A673 (cell line): ENCODE data around the gene SGPL1.

Source experiments
- CTCF ChIP-seq: fragments of 300-800, 200-600 bp; sonication (generic); conservative IDR thresholded peaks from 2 replicates; pipeline ENCODE4 v1.5.1; 2017; ENCODE audit warnings: low read depth, mild to moderate bottlenecking, antibody characterized with exemption, low read length, moderate library complexity, mixed read lengths
- EZH2 ChIP-seq: fragments of 200-600 bp; sonication (generic); IDR thresholded peaks from 2 replicates; pipeline ENCODE4 v1.6.1; 2017; ENCODE audit warnings: borderline replicate concordance, low read depth, mild to moderate bottlenecking, mixed read lengths, antibody characterized with exemption, low read length; ENCODE audit not compliant: poor library complexity, severe bottlenecking

GRCh38 chr10:70829543-70829942 lies 13.8 kb downstream of the SGPL1 start:
- no peak for TF ChIP-seq EZH2
- no peak for TF ChIP-seq CTCF
